Activated T-cell treated with anti-CD3 and anti-CD28 coated beads, Interleukin-2, amount 50 U/mL, for 48 hours (primary cell): ENCODE measurements around the gene DHX35.
"Not testable (repeated sequence)": the region's sequence is repeated elsewhere in the genome, so short reads cannot be mapped to it uniquely, and the experiment has no call there.

Experiments
- DNase-seq, 2 experiments: peaks; one replicate each; pipeline ENCODE4 v3.0.0-alpha.2; 2020

The DHX35 gene

GRCh38 chr20:38941726-38942389 is 20.3 kb upstream of the DHX35 start:
- no peak for DNase-seq

GRCh38 chr20:38945012-38945411 is 17.1 kb upstream of the DHX35 start:
- DNase-seq, result no peak

GRCh38 chr20:38946836-38947235 is 15.3 kb upstream of the DHX35 start:
- no peak for DNase-seq

DNA sequence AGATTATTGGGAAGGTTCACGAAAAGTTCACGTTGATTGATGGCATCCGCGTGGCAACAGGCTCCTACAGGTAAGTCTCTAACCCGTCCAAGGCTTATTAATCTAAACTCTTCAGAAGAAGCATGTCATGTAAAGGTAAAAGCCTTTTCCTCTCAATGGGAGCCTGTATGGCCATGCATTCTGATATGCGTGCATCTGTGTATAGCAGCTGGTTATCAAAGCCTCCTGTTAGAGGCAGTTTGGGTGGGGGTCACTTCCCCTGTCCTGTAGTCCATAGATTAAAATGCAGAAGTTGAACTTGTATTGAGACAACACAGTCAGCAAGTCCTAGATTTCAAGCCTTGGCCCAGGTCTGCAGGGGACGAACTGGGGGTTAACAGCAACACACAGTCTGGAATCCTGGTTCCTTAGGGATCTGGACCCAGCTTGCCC is 14.2 kb upstream of the DHX35 start:
- DNase-seq, result no peak

- no peak for DNase-seq
These were observed 11.9 kb upstream of the DHX35 start for GRCh38 chr20:38950254-38950653.

DNA sequence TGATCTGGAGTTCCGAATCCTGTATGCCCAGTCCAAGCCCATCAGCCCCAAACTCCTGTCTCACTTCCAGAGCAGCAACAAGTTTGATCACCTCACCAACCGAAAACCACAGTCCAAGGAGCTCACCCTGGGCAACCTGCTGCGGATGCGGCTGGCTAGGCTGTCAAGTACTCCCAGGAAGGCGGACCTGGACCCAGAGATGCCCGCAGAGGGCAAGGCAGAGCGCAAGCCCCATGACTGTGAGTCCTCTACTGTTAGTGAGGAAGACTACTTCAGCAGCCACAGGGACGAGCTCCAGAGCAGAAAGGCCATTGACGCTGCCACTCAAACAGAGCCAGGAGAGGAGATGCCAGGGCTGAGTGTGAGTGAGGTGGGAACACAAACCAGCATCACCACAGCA is 10.5 kb upstream of the DHX35 start:
- no peak for DNase-seq

- no peak for DNase-seq
These were observed 10.0 kb upstream of the DHX35 start for GRCh38 chr20:38952153-38952552.

DNA sequence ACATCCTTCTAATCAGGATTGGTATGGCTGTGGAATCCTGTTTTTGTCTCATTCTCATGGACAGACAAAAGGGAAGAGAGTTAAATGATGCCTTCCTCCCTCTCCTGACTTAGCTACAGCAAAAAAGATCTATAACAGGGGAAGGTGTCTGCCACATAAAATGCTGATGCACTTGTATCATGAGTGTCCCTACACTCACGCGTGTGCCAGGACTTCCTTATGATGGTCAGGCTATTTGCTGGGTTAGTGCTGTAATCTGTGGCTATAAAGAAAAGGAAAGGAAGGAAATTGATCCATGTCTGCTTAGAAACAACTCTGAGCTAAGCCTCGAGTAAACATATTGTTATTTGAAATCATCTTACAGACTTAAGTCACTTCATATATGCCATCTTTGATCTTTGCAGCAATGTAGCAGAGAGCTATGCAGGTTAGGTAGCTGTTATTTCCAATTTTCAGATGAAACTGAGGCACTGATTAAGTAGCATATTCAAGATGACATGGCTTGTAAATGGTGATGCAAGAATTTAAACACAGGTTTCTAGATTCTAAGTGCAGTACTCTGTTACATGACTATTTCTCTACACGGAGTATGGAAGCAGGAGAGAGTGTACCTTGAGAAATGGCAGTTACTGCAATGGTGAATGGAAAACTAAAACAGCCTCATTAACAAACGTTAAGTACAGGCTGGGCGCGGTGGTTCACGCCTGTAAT is 8.4 kb upstream of the DHX35 start:
- no peak for DNase-seq

DNA sequence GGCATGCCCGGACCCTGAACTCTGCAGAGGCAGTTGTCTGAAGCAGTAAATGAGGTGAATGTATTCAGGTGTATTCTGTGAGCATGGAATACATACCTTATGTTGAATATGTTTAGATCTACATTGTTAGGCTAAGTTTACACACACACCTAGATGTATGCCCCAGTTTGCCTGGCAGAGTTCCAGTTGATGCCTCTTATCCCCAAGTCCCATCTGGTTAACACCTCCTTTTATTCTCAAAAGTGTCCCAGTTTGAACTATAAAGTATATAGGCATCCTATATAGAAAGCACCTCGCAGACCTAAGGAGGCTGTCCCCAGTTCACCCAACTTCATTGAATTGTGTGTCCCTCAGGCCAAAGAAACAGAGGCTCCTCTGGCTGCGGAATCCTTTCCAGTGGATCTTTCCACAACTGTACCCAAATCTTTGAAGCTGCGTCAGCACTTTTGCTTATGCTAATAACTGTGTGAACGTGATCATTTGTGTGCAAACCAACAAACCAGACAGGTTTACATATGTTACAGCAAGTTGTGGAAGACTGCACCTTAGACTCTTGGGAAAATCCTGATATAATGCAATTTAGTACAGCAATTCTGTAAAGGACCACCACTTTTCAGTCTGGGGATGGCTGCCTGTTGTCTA is 4.8 kb upstream of the DHX35 start:
- DNase-seq, result no peak

DNA sequence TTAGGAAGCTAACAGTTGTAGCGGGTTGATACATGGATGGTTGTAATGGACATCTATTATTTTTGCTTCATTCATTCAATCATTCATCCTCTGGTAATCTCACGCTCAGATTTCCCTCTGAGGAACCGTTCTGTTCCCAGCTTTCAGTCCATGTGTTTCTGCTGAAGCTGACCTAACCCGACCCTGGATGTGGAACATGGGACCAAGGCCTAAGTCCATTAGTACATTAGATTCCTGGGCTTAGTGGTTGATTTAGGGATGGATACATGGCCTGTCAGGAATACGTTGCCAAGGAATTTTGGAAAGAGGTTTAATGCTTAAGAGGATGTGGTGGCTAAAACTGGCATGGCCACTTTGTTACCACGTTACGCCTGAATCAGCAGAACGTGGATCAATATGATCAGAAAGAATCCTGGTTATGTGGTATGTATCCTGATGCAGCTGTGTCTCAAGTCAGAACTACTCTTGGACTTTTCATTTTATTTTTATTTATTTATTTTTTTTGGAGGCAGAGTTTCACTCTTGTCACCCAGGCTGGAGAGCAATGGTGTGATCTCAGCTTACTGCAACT is 4.1 kb upstream of the DHX35 start:
- no peak for DNase-seq

DNA sequence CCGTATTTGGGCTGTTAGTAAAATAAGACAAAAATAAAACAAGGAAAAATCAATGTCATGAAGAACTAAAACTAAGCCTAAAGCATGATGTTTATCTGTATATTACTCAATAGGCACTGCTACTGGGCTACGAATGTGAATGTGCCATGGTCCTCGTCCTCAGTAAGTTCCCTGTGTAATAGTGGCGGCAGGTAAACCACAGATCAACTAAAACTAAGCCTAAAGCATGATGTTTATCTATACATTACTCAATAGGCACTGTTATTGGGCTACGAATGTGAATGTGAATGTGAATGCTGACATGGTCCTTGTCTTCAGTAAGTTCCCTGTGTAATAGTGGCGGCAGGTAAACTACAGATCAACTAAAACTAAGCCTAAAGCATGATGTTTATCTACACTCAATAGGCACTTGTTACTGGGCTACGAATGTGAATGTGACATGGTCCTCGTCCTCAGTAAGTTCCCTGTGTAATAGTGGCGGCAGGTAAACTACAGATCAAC is 1.9 kb upstream of the DHX35 start:
- DNase-seq, result not testable (repeated sequence)

DNA sequence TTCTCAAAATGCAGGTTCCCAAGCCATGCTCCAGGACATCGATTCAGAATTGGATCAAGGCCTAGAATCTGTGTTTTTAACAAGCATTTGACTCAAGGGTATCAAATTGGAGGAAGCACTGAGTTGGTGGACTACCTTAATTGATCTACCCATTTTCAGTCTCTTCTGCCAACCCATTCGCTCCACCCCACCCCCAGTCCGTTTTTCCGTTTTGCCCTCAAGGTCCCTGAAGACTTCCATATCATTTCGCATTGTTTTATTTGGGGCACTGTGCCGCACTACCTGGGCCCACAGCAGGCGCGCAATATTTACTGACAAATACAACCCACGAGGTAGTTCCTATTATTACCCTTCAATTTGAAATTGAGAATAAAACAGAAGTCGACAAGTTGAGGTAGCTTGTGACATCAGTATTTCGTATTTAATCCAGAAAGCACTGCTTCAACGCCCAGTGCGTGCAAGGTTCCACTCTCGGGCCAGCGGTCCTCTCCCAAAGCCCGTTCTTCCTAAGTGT is 557 bp upstream of the DHX35 start:
- DNase-seq, result no peak

DNA sequence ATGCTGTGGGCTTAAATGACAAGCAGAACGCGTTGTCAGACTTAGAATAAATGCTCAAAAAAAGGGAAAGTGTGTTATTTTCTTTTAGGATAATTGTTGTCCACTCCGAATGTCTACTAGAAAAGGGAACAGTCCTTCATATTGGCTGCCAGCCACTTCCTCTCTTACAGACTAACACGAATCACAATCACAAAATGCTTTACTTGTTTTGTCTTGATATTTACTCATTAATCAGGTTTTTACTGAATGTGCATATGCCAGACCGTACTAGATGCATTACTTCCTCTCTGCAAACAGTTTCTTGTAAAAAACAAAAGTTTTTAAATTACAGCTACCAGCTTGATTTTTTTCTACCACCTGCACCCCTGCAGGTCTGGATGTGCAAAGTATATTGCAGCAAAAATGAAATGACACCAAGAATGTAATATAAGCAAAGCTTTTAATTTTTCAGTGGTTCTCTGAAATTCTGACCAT is 821 bp downstream of the DHX35 start:
- no peak for DNase-seq

GRCh38 chr20:38963745-38964144 is 1.6 kb downstream of the DHX35 start:
- DNase-seq, result no peak

DNA sequence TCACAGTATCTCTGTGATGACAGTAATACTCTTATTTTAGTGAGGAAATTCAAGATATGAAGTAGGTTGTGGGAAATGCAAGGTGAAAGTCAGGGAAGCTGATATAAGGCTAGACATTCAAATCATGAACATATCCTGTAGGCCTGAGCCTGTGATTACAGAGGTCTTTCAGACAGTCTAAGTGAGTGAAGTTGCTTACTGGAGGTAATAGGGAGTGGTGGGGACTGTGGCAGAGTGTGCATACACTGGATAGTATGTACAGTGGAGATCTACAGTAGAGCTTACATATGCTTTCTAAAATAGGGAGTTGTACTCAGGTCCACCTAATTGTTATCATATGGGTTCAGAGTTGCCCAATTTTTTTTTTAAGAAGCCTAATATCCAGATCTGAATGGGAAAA is 3.1 kb downstream of the DHX35 start:
- no peak for DNase-seq

- no peak for DNase-seq
These were observed 5.9 kb downstream of the DHX35 start for GRCh38 chr20:38968090-38968489.

DNA sequence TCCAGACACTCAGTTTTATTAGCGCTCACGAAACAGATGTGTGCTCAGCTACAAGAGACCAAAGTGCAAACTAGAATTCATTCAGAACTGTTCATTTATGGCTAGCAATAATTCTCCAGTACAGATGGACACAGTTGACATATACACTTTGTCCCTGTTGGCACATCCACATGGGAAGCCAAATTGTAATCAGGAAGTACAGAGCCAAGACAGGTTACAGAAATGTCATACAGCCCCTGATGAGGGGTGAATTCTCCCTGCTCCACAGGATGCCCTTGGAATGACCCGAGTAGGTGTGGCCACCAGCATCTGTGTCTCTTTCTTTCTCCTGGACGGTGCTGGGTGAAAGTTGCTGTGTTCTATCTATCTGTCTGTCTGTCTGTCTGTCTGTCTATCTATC is 7.6 kb downstream of the DHX35 start:
- no peak for DNase-seq

DNA sequence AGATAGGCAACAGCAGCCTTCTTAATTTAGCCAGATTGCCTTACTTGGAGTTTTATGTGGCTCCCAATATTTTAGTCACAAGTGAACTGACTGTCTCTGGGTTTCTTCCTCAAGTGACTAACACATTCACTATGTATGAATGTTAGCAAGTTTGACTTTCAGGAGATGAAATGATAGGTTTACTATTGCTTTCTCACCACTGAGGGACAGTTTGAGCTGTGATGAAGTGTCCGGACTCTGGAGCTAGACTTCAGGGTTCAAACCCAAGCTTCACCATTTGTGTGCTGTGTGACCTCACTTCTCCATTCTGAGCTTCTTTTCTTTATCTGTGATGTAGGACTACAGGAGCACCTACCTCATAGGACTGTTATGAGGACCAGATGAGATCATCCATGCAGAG is 8.2 kb downstream of the DHX35 start:
- DNase-seq, result no peak

GRCh38 chr20:38973107-38973506 is 11.0 kb downstream of the DHX35 start:
- DNase-seq, result no peak

DNA sequence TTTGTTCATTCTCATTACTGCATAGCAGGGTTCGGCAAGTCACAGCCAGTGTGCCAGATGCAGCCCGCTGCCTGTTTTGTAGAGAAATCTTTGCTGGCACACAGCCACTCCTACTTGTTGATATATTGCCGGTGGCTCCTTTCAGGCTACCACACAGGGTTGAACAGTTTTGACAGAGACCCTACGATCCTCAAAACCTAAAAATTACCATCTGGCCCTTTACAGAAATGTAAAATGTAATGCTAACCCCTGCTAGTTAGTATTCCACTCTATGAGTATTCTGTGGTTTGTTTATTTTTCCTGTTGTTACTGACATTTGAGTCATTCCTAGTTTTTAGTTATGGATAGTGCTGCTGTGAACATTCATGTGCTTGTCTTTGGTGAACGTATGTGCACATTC is 11.5 kb downstream of the DHX35 start:
- no peak for DNase-seq

GRCh38 chr20:38975539-38976120 is 13.5 kb downstream of the DHX35 start:
- no peak for DNase-seq

- DNase-seq, result no peak
These were observed 17.3 kb downstream of the DHX35 start for GRCh38 chr20:38979434-38979833.

GRCh38 chr20:38979842-38980241 is 17.7 kb downstream of the DHX35 start:
- no peak for DNase-seq
